Measurements from ENCODE around the gene TPH2.

Gene TPH2

DNA sequence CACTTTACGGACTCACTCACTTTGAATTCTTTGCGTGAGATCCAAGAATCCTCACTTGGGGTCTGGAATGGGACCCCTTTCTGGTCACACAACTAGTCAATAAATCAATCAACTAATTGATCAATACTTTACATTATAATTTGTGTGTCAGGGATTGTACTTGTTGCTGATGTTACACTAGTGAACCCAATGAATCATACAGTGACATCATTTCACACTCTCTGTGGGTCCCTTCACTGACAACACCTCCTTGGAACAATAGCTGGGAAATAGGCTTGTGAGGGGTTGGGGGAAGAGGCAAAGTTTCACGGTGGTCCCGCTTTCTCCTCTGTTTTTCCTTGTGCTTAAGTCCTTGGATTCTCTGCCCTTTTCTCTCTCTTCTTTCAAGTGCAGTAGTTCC is 35.0 kb downstream of the TPH2 start:
- TF ChIP-seq, protein P1, sequence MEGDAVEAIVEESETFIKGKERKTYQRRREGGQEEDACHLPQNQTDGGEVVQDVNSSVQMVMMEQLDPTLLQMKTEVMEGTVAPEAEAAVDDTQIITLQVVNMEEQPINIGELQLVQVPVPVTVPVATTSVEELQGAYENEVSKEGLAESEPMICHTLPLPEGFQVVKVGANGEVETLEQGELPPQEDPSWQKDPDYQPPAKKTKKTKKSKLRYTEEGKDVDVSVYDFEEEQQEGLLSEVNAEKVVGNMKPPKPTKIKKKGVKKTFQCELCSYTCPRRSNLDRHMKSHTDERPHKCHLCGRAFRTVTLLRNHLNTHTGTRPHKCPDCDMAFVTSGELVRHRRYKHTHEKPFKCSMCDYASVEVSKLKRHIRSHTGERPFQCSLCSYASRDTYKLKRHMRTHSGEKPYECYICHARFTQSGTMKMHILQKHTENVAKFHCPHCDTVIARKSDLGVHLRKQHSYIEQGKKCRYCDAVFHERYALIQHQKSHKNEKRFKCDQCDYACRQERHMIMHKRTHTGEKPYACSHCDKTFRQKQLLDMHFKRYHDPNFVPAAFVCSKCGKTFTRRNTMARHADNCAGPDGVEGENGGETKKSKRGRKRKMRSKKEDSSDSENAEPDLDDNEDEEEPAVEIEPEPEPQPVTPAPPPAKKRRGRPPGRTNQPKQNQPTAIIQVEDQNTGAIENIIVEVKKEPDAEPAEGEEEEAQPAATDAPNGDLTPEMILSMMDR (conservative IDR thresholded peaks at IDR 0.05; ENCODE audit: low read depth, low read length) = no peak
- no peak overlapping the region for H3K4me3 ChIP-seq (ENCODE audit: low read length)
- DNase-seq (ENCODE audit: low read depth) = no peak

DNA sequence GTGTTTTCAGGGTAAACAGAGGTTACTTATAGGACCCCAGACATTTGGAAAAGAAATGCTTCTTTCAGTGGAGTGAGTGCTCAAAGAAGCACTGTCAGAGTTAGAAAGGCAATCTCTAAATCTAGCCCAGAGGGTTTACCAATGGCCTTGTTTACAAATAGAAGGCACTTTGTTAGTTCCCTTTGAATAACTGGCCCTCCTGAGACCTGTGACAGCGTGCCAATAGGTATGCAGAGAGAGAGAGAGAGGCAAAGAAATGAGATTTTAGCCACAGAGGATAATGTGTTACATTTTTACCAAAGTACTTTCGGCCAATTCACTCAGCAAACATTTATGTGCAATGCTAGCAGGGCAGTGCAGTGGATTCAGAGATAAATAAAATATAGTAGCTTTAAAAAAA is 41.9 kb downstream of the TPH2 start:
- no peak overlapping the region for H3K4me3 ChIP-seq (ENCODE audit: low read length)
- DNase-seq (ENCODE audit: low read depth) = no peak
- TF ChIP-seq, protein P1 (conservative IDR thresholded peaks at IDR 0.05; ENCODE audit: low read depth, low read length) = no peak

DNA sequence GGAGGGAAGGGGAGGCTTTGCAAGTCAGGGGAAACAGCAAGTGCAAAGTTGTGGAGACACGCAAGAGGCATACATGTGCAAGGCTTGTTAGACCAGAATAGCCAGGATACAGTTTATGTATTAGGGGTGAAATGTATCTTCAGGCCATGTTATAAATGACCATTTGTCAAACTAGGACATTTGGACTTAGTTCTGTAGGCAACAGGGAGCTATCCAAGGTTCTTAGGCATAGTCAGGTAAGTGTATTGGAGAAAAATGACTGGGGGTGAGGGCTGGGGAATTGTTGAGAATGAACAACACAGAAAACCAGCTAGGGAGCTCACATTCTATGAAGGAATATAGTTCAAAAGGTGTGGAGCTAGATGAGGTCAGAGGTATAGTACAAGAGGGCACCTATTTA is 42.5 kb downstream of the TPH2 start:
- H3K4me3 ChIP-seq (ENCODE audit: low read length) = no peak overlapping the region
- TF ChIP-seq, protein P1 (conservative IDR thresholded peaks at IDR 0.05; ENCODE audit: low read depth, low read length) = no peak
- DNase-seq (ENCODE audit: low read depth) = no peak

DNA sequence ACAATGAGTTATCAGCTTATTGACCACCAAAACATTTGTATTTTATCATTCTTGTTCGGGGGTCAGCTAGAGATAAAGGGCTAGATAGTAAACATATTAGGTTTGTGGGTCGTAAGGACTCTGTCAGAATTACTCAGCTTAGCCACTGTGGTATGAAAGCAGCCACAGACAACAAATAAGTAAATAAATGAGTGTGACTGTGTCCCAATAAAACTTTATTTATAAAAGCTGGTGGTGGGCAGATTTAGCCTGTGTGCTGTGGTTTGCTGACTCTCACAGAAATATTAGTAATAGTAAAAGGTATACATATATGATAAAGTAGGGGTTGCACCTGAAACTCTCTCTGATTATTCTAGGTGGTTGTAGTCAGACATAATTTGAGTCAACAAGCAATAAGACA is 56.1 kb downstream of the TPH2 start:
- TF ChIP-seq, protein P1 (conservative IDR thresholded peaks at IDR 0.05; ENCODE audit: low read depth, low read length) = no peak
- no peak overlapping the region for H3K4me3 ChIP-seq (ENCODE audit: low read length)
- DNase-seq (ENCODE audit: low read depth) = no peak

DNA sequence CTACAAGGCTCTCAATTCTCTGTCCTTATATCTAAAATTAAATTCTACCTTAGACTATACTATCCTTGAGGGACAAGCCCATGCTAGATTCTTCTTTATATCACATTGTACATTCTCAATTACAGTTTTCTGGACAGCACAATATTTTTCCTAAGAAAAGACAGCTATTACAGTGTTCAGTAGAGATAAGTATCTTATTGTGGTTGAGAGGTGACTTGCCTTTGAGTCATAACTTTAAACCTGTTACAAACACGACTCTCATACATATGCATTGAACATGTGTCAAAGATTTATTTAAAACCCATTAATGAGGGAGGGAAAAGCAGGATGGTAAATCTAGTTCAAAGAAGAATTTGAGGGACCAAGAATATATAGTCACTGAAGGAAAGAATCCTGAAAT is 61.1 kb downstream of the TPH2 start:
- DNase-seq (ENCODE audit: low read depth) = no peak
- TF ChIP-seq, protein P1 (conservative IDR thresholded peaks at IDR 0.05; ENCODE audit: low read depth, low read length) = no peak

DNA sequence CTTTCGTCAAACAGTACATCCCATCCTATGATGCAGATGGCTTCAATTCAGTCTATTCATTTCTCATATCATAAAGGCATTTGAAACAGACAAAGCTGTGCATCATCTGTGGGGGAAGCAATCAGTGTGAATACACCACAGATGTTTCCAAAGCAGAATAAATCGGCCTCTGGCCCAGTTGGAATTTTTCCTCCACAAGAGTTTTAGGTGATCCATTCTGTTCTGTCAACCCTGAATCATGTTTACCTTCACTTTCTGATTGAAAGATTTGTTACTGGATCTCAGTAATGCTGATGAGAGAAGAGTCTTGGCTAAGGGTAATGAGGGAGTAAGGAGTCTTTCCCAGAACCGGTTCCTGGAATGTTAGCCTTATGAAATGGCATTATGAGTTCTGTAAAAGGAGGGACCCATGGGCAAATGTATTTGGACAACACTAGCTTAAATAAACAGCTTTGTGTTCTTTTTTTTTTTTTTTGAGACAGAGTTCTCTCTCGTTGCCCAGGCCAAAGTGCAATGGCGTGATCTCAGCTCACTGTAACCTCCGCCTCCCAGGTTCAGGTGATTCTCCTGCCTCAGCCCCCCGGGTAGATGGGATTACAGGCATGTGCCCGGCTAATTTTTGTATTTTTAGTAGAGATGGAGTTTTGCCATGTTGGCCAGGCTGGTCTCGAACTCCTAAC is 62.5 kb downstream of the TPH2 start:
- no peak for DNase-seq (ENCODE audit: low read depth)
- no peak overlapping the region for H3K4me3 ChIP-seq (ENCODE audit: low read length)
- TF ChIP-seq, protein P1 (conservative IDR thresholded peaks at IDR 0.05; ENCODE audit: low read depth, low read length) = no peak

More for the DNA sequence above, 61.1 kb downstream of the TPH2 start:
- no peak overlapping the region for H3K4me3 ChIP-seq (ENCODE audit: low read length)

DNA sequence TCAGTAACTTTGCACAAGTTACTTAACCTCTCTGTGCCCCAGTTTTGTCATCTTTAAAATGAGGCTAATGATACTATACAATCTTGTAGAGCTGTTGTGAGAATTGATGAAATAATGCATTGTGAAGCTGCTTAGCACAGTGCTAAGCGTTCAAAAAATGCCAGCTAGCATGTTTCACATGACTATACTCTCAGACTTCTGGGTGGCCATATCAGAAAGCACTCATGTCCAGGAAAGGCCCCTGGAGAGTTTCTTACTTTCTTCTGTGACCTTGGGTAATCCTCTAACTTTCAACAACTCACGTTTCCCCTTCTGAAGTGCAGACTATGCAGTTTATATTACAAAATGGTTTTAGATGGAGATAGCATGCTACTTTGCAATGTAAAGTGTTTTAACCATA is 68.1 kb downstream of the TPH2 start:
- TF ChIP-seq, protein P1 (conservative IDR thresholded peaks at IDR 0.05; ENCODE audit: low read depth, low read length) = no peak
- H3K4me3 ChIP-seq (ENCODE audit: low read length) = no peak overlapping the region
- no peak for DNase-seq (ENCODE audit: low read depth)

Measured in retinal pigment epithelial cell (primary cell).